GM21529 (cell line): ENCODE measurements around the gene KPTN.

Experiments used
- ATAC-seq: cut with Tn5 transposase; IDR thresholded peaks from one replicate; pipeline ENCODE4 v1.9.1; 2021; ENCODE audit not compliant: unreplicated experiment

KPTN gene

DNA sequence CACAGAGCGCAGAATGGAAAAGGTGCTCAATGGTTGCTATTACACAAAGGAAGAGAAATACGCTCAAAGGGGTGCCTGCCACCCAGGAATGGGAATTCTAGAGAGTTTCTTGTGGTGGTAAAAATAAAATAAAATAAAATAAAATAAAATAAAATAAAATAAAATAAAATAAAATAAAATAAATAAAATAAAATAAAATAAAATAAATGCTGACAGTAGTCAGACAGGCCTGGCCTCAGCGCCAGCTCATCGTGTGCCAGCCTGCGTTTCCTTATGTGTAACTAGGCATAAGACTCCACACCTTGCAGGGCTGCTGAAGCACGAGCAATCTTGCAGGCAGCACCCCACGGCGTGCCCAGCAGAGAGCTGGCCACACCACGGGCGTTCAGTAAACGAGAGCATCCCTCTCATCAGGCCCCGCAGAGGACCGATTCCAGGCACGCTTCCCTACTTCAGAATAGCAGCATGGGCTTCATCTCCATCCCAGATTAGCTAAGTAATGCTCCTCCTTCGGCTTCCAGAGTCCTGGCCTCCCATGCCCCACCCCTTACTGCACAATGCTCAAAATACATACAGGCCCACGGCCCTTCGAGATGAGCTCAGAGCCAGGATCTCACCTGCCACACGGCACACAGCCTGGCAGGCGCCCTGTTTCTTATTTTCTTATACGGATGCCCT, 25.3 kb upstream of the KPTN start:
- no peak for ATAC-seq

DNA sequence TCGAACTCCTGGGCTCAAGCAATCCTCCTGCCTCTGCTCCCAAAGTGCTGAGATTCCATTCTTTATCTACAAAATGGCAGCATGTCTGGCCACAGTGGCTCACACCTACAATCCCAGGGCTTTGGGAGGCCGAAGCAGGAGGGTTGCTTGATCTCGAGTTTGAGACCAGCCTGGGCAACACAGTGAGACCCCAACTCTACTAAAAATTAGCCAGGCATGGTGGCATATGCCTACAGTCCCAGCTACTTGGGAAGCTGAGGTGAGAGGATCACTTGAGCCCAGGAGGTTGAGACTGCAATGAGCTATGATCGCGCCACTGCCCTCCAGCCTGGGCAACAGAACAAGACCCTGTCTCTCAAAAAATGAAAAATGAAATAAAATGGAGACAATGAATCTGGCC, 24.7 kb upstream of the KPTN start:
- no peak for ATAC-seq

DNA sequence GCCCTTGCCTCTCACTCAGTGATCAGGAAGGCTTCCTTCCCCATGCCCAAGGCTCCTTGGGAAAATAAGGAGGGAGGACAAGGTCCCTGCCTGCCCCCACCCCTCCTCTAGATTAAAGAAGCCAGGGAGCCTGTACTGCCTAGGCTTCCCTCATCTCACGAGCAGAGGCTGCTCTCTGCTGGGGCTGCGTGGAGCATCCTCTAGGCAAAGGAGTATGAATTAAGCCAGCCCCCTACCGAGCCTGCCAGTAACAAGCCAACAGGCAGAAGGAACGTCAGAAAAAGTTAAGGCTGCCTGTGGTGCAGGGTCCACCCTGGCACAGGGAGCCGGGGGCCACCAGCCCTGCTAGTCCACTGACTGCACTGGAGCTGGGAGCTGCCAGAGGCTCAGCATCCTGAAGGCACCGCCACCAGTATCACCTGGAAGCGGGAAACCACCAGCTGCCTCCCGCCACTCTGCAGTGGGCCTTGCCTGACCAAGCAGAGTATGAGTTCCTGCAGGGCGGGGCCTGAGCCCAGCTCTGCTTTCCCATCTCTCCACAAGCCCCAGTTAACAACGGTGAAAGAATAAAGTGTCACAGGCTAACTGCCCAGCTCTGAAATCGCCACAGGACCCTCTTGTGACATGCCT, 24.0 kb upstream of the KPTN start:
- ATAC-seq = no peak

DNA sequence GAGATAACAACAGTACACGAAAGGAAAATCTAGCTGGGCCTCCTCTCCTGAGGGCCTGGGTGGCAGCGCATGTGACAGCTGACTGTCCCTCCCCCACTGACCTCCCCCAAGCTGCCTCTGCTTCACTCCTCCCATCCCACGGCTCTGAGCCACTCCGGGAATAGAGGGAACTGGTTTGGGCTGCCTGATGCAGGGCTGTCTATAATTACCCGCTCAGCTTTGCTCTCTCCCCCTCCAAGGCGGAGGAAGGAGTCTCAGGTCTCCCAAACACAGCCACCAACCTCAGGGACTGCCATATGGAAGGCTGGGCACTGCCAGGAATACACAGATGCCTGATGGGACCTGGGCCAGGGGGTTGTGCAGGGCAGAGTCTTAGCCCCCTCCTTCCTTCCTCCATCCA, 23.0 kb upstream of the KPTN start:
- ATAC-seq = no peak

DNA sequence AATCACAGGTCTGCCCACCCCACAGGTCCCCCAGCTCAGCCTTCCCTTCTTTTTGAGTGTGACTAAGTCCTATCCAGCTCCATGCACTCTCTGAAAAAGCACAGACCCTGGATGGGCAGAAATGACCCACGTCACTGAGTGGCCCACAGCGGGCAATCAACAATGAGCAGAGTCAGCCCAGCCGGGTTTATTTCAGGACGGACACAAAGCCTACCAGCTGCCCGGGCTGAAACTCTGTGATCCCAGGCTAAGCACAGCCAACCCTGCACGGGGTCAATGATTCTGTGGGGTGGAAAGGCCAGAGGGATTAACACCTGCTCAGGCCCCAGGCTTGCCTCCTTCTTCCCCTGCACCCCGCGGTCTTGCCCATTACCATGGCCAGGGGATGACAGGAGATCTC, 22.4 kb upstream of the KPTN start:
- ATAC-seq = no peak

DNA sequence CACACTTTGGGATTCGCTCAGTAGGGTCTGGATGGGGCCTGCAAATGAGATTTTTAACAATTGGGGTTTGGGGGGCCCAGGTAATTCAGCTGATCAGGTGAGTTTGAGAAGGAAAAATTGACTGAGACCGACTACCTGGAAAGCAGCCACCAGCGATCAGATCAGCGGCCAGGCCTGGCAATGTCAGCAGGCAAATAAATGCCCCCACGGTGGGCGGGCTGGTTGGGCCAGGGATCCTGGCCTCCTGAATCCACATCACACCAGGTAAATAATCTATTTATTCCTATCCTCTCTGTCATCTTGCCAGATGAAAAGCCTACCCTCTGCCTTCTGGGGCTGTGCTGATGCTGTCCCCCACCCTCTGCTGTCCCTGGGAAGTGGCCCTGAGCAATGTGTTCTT, 21.5 kb upstream of the KPTN start:
- no peak for ATAC-seq

DNA sequence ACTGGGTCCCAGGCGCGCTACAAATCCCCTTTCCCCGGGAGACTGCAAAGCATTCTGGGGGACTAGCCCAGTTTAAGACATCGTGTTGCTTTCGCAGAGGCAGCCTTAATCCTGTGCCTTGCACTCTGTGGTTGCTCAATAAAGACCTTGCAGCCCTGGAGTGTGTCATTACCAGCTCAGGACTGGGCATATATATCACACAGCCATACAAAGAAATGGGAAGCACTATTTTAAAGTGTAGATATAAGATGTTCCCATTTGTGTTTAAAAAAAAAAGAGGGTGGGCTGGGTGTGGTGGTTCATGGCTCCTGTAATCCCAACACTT, 19.8 kb upstream of the KPTN start:
- ATAC-seq = no peak

DNA sequence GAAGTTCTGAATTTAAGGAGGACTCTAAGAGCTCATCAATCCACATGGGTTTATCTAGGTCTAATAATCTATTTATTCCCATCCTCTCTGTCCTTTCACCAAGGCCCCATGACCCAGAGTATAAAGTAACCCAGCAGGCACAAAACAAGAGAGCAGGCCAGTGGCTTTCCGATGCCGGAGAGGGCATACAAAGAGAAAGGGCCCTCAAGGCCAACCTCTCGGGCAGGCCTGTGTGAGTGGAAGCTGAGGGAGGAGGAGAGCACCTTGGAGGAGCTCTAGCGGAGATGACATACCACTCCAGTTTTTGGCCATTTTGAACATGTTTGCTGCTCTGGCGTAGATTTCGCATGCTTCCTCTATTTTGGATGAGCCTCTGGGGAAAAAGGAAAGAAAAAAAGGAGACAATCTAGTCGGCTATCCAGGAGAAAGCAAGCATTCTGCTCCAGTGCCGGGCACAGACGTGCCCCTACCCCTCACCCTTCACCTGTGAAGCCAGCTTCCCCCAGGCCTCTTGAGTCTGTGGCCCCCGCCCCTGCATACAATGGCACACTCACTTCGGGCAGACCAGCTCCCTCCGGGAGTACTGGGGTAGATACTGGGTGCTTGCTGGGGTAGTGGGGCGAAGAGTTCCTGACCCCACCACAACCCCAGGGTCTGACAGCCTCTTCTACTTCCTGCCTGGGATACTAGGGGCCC, 19.3 kb upstream of the KPTN start:
- ATAC-seq = no peak

DNA sequence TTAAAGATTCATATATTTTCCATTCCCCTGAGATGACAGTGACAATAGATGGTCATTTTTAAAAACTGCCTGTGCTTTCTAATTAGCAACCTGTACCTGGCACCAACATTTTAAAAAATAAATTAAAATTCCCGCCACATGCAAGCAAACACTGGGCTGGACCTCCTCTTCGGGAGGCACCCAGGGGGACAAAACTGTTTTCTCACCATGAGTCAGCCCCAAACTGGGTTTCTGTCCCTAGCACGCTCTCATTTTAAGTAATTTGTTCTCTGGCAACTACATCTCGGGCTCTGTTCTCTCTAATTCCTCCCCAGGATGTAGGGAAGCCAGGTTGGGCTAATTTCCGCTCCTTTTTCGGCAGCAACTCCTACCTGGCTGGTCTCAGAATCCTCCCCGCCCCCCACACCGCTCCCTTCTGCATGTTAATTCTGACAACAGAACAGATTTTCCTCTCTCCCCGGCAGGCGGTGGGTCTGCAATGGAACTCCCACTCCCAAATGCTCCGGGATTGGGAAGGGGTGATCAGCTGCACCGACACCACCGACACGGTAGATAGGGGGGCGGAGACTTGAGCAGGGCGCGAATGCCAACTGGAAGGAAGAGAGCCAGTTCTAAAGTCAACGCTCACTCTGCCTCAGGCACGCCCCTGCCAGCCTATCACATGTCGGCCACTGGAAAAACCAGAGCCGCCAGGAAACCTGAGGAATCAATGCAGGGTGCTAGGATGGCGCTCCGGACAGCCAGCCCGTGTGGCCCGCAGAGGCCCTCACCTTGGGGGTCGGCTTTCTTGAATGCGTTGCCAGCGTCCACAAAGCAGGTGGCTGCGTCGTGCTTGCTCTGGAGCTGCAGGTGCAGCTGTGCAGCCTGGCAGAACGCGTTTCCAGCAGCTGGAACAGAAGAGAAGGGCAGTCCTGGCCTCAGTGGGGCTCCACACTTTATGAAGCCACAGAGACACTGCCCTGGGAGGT, 16.1 kb upstream of the KPTN start:
- no peak for ATAC-seq

DNA sequence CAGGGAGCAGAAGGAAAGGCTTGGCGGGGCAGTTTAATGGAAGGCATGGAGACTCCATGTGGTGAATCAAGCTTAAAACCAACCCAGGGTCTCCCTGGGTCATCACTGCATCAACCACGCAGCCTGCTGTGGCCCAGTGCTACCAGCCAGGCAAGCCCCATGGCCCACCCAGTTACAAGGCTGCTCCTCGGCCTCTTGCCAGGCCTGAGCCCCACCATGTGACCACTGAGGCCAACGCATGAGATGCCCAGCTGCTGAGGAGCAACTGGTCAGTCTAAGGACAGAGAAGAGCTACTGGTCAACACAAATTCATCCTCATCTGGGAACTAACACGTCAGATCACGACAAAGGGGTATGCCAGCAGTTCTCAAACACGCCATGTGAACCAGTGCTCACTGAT, 15.4 kb upstream of the KPTN start:
- ATAC-seq = no peak

DNA sequence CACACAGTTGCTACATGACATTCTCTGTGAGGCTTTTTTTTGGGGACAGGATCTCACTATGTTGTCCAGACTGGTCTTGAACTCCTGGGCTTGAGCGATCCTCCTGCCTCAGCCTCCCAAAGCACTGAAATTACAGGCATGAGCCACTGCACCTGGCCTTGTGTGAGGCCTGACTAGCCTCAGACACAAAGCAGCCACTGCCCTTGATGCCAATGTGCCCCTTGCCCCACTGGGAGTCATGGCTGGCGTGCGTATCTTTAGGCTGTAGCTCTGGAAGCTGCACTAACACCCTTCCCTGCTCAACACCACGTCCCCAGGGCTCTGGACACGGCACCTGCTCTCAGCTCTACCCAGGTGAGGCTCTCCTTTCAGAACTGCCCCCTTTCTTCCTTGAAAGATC, 14.5 kb upstream of the KPTN start:
- no peak for ATAC-seq

DNA sequence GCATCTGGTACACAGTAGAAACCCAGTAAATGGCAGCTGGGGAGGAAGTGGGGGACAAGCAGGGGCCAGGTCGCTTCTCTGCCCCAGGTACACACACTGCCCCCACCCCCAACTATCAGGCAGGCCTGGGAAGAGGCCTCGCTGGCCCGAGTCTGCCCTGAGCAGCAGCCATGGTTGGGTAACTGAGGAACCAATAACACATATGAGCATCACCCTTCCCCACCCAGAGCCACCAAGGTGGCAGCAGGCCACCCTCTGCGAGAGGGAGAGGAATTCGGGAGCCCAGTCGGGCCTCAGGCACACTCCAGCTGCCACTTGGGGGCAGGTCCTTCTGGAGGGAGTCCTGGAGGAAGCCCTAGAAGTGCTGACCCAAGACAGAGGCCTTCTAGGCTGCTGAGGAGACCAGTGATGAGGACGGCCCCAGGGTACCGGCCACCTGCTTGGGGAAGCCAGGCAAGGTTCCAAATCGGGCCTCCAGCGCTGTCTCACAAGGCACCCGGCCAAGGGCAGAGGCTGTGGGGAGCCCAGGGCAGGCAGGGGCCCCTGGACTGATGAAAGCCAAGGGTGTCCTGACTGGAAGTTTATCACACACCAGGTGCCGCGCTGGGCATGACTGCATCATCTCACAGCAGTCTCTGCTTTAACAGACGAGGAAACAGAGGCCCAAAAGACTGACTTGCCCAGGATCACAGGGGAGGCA, 14.0 kb upstream of the KPTN start:
- no peak for ATAC-seq

DNA sequence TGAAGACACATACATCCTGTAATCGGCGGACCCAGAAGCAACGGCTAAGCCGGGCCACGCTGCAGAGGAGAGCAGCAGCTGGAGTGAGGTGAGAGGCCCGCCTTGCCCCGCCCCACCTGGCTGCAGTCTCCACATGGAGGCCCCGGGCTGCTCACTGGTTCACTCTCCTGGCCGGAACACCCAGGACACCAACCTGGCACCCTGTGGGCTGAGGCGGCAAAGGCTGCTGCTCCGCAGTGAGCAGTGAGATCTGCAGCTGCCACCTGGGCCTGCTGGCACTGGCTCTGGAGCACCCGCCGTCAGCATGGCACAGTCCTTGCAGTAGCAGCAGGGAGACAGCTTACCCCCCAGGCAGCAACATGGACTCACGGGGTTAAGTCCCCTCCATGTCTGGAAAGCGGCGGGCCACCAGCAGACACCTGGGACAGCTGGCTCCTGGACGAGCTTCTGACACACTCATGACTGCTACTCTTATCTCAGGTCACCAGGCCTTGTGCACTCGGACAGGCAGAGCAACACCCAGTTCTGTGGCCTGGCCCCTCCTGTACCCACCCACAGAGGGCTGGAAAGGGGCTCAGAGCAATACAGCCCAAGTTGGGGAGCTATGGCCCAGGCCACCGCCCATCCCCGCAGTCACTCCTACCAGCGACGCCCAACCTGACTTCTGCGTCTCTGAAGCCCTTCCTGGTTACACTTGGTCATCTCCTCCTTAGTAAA, 13.2 kb upstream of the KPTN start:
- no peak for ATAC-seq

DNA sequence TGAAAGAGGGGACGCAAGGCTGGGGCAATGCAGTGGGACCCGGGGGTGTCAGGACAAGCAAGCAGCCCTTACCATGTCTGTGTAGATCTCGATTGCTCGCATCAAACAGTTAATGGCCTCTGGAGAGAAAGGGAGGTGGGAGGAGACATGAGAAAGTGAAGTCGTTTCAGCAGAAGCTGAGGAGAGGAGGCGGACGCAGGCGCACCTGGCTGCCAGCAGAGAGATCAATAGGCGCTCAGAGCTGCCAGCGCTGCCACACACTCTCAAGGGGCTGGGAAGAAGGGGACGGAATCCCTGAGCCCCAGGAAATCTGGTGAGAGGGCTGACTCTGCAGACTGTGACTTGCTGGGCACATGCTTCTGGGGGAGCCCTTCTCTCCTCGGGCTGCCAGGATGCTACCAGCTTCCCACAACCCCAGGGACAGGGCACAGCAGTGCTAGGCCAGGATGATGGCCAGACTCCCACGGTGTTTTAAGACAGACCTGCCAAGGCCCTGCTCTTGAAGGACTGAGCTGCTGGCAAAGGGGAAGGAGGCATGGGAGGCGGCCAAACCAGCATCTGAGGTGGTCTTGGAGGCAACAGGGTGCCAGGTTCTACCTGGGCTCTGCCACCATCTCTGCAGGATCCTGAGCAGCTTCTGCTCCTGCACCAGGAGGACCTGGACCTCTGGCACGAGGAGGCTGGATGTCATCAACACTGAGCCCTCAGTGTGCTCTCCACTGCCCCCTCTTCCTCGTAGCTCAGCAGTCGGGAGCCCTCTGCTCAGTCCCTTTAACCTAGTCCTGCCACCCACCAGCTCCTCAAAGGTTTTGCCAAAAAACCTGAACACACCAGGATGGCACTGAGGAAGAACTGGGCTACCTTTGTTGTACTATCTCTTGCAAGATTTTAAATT, 11.7 kb upstream of the KPTN start:
- no peak for ATAC-seq

DNA sequence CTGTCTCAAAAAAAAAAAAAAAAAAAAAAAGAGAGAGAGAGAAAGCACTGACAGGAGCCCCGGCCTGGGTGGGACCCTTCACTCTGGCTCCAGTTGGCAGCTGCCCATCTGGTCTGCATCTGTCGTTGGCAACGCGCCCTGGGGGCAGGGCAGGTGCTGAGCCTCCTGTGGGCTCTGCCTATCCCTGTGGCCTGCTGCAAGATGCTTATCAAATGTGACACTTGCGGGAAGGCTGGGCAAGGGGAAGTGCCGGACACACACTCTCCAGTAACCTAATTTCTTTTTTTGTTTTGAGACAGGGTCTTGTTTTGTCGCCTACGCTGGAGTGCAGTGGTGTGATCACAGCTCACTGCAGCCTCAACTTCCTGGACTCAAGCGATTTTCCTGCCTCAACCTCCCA, 10.7 kb upstream of the KPTN start:
- ATAC-seq = no peak

DNA sequence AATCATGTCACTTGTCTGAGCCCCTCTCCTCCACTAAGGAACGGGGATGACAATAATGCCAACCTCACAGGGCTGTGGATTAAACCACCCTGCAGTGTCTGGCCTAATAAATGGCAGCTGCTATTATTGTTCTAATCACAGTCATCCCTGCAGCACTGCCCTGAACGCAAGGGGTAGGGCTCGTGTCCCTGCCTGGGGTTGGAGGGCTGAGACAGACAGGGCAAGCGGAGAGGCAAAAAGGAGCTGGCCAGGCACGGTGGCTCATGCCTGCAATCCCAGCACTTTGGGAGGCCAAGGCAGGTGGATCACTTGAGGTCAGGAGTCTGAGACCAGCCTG, 10.2 kb upstream of the KPTN start:
- ATAC-seq = no peak

DNA sequence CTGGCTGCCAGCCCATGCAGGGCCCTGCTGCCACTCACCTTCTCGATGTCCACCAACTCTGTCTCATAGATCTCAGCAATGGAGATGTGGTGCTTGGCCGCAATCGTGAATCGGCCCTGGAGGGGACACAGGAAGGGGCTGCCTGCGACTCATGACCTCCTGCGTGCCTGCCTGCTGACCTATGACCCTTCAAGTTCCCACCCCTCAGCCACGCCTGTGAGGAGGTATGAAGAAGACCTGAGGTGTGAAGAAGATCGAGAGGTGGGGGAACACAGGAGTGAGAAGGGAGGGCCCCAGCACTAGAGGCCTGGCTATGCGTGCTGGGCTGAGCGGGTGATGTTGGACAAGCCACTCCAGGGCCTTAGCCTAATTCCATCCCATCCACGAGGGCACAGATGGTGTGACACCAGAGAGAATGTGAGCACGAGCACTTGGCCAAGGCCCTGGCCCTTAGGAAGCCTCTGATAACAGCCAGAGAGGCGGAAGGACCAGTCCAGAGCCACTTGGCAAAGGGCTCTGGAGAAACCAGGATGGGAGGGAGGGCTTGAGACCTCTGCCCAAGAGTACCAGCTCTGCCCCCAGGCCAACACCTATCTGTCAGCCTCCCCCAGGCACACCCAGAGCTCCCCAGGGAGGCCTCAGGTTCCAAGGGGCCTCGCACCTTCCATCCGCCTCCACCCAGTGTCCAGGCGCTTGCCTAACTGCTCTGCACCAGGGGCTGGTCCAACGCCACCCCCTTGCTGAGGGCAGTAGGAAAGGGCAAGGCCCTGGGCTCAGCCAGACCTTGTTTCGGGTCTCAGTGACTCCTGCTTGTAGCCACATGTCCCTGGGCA, 9.6 kb upstream of the KPTN start:
- no peak for ATAC-seq

DNA sequence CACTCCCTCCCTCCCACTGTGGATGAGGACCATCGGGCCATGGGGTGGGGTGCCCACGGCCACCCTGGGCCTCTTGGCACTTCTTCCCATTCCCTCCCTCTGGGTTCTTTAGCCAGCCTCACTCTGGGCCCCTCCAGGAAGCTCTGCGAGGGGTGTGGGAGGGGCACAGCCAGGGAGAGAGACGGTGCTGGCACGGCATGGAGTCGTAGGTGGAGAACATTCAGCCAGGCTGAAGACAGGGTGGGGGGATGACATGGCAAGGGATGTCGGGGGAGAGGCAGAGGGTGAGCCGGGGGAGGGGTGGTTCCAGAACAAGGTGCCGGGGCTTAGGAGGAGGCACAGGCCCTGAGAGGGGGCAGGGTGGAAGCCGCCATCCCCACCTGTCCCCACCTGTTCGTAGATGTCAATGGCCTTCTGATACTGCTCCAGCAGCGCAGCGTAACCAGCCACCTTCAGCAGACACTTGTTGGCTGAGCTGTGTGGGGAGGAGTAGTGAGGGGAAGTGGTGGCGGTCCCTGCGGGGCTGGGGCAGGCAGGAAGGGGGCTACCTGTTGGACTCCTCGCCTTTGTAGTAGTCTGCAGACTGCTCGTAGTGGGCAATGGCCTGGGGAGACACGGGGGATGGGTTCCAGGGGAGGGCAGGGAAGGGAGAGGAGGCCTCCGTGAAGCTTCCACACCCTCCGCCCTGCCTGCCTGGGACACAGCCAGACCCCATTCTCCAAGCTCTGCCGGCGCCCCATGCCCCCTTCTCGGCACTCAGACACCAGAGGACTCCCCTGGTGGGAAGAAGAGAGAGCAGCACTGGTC, 8.8 kb upstream of the KPTN start:
- no peak for ATAC-seq
